HepG2 (cell line): ENCODE measurements around the gene SLC17A5. TPM values are rescaled to one million over a fixed set of nuclear protein-coding genes. Genes with fewer than 3 reads are reported as not detected.

Experiments used
- BORCS8-MEF2B ChIP-seq: sonication (generic); formaldehyde crosslinking; IDR thresholded peaks from 2 replicates; pipeline ENCODE4 v1.8.0; 2022; ENCODE audit warnings: mild to moderate bottlenecking, missing genetic modification reagents
- CBX2 ChIP-seq, 2 experiments: fragments of 200-600 bp in 1 of 2; sonication (generic); formaldehyde crosslinking in 1 of 2; IDR thresholded peaks; 2 replicates each; pipeline versions ENCODE4 v1.7.0 to v1.8.1; 2018 to 2022; ENCODE audit warnings: low read depth in 2 of 2, low read length in 1 of 2, mild to moderate bottlenecking in 1 of 2, missing genetic modification reagents in 1 of 2
- CEBPG ChIP-seq: IDR thresholded peaks from 2 replicates; pipeline ENCODE4 v1.6.1; 2016
- FOXP4 ChIP-seq: sonication (generic); formaldehyde crosslinking; IDR thresholded peaks from 2 replicates; pipeline ENCODE4 v1.4.0; 2020; ENCODE audit warnings: missing genetic modification reagents
- NFYC ChIP-seq: IDR thresholded peaks from 2 replicates; pipeline ENCODE4 v1.6.1; 2016; ENCODE audit warnings: missing genetic modification reagents, missing compliant biosample characterization
- RBM22 ChIP-seq: fragments of 200-400 bp; formaldehyde crosslinking; optimal IDR thresholded peaks from 2 replicates; pipeline ENCODE3; 2017; ENCODE audit warnings: mild to moderate bottlenecking, low read length, moderate library complexity
- SAP130 ChIP-seq: IDR thresholded peaks from 2 replicates; pipeline ENCODE4 v1.6.1; 2016; ENCODE audit warnings: low read depth
- TBL1XR1 ChIP-seq: fragments of 150-350 bp; IDR thresholded peaks from 2 replicates; pipeline ENCODE4 v1.6.1; 2014; ENCODE audit warnings: borderline replicate concordance, low read length; ENCODE audit not compliant: partially characterized antibody
- XRCC5 ChIP-seq: fragments of 200-400 bp; formaldehyde crosslinking; optimal IDR thresholded peaks from 2 replicates; pipeline ENCODE3; 2017; ENCODE audit warnings: mild to moderate bottlenecking, low read length
- ZBTB25 ChIP-seq: IDR thresholded peaks from 2 replicates; pipeline ENCODE4 v1.6.1; 2018; ENCODE audit warnings: missing genetic modification reagents
- ZNF550 ChIP-seq: sonication (generic); formaldehyde crosslinking; IDR thresholded peaks from 2 replicates; pipeline ENCODE4 v1.4.0; 2020; ENCODE audit warnings: mild to moderate bottlenecking, missing genetic modification reagents, borderline replicate concordance
- ZNF776 ChIP-seq: sonication (generic); formaldehyde crosslinking; IDR thresholded peaks from 2 replicates; pipeline ENCODE4 v1.4.0; 2020; ENCODE audit warnings: mild to moderate bottlenecking, missing genetic modification reagents
- polyA plus RNA-seq, 8 experiments: library from polyadenylated mRNA; depleted of rRNA in 3 of 8; stranded (reverse) in 7 of 8; unstranded in 1 of 8; fragments of >200 nt; fragmentation: Illumina TruSeq in 4 of 8; extraction: Trizol in 4 of 8; gene quantifications; 2 replicates each; pipeline versions ENCODE4 v1.2.1 to v1.2.3, GENCODE V29; 2011 to 2016; ENCODE audit warnings: low read depth in 4 of 8, missing spikeins in 1 of 8, mixed read lengths in 1 of 8; ENCODE audit not compliant: insufficient read depth in 1 of 8
- total RNA-seq, 5 experiments: library from RNA; depleted of rRNA; stranded (reverse); fragments of >200 nt; fragmentation: Illumina TruSeq; extraction: Trizol; gene quantifications; 2 replicates each; pipeline ENCODE4 v1.2.3, GENCODE V29; 2016; ENCODE audit warnings: low read depth in 1 of 5
- TF ChIP-seq, protein P1 (sequence below): sonication (generic); formaldehyde crosslinking; IDR thresholded peaks from 2 replicates; pipeline ENCODE4 v1.9.0; 2021; ENCODE audit warnings: missing genetic modification reagents, borderline replicate concordance
- TF ChIP-seq, protein P2 (sequence below): sonication (generic); formaldehyde crosslinking; IDR thresholded peaks from 2 replicates; pipeline ENCODE4 v1.4.0; 2020; ENCODE audit warnings: mild to moderate bottlenecking, missing genetic modification reagents, borderline replicate concordance
- TF ChIP-seq, protein P3 (sequence below): sonication (generic); formaldehyde crosslinking; IDR thresholded peaks from 2 replicates; pipeline ENCODE4 v1.5.0; 2020; ENCODE audit warnings: mild to moderate bottlenecking, missing genetic modification reagents, borderline replicate concordance

The SLC17A5 gene
- total and polyA plus RNA-seq, 2 of the 13 experiments (the other 11 are each of a cell fraction or from before 2014, with no cell fraction given) = 18.3 to 20.5 TPM

DNA sequence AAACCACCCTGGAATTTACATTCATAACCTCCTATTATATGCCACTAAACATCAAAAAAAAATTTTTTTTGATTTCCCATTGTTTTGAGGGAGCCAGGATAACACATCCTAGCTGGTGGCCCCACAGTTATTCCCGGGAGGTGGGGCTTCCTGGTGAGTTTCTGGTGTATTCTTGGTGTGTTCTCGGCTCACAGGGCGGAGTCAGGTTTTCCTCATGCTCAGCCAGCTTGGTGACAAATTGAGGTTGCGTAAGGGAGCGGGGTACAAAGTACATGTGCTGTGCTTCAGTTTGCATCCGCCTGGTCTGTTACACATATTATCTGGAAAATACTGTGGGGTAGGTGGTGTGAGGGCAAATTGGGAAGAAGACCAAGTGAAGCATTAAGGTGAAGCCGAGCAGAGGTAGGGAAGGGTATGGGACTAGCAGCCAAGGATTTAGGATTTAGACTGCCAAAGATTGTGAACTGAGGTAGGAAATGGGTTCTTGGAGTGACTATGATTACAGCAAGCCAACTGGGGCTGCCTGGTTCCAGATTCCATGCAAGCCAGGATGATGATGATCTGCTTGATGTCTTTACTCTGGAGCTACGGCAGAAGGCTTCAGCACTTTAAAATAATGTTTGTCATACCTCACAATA, 86.7 kb downstream of the SLC17A5 start (continued):
- TF ChIP-seq, protein P1, sequence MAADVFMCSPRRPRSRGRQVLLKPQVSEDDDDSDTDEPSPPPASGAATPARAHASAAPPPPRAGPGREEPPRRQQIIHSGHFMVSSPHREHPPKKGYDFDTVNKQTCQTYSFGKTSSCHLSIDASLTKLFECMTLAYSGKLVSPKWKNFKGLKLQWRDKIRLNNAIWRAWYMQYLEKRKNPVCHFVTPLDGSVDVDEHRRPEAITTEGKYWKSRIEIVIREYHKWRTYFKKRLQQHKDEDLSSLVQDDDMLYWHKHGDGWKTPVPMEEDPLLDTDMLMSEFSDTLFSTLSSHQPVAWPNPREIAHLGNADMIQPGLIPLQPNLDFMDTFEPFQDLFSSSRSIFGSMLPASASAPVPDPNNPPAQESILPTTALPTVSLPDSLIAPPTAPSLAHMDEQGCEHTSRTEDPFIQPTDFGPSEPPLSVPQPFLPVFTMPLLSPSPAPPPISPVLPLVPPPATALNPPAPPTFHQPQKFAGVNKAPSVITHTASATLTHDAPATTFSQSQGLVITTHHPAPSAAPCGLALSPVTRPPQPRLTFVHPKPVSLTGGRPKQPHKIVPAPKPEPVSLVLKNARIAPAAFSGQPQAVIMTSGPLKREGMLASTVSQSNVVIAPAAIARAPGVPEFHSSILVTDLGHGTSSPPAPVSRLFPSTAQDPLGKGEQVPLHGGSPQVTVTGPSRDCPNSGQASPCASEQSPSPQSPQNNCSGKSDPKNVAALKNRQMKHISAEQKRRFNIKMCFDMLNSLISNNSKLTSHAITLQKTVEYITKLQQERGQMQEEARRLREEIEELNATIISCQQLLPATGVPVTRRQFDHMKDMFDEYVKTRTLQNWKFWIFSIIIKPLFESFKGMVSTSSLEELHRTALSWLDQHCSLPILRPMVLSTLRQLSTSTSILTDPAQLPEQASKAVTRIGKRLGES (CRISPR knock-in tag) = peak; percentile 63; the same call in 1 of the 2 replicates
- TF ChIP-seq TBL1XR1 = no peak
- peak; percentile 87 for TF ChIP-seq FOXP4 (CRISPR knock-in tag)
- TF ChIP-seq NFYC (CRISPR knock-in tag) = peak; percentile 29; the same call in 1 of the 2 replicates
- peak; percentile 82 for TF ChIP-seq BORCS8-MEF2B (CRISPR knock-in tag)
- TF ChIP-seq, protein P2, sequence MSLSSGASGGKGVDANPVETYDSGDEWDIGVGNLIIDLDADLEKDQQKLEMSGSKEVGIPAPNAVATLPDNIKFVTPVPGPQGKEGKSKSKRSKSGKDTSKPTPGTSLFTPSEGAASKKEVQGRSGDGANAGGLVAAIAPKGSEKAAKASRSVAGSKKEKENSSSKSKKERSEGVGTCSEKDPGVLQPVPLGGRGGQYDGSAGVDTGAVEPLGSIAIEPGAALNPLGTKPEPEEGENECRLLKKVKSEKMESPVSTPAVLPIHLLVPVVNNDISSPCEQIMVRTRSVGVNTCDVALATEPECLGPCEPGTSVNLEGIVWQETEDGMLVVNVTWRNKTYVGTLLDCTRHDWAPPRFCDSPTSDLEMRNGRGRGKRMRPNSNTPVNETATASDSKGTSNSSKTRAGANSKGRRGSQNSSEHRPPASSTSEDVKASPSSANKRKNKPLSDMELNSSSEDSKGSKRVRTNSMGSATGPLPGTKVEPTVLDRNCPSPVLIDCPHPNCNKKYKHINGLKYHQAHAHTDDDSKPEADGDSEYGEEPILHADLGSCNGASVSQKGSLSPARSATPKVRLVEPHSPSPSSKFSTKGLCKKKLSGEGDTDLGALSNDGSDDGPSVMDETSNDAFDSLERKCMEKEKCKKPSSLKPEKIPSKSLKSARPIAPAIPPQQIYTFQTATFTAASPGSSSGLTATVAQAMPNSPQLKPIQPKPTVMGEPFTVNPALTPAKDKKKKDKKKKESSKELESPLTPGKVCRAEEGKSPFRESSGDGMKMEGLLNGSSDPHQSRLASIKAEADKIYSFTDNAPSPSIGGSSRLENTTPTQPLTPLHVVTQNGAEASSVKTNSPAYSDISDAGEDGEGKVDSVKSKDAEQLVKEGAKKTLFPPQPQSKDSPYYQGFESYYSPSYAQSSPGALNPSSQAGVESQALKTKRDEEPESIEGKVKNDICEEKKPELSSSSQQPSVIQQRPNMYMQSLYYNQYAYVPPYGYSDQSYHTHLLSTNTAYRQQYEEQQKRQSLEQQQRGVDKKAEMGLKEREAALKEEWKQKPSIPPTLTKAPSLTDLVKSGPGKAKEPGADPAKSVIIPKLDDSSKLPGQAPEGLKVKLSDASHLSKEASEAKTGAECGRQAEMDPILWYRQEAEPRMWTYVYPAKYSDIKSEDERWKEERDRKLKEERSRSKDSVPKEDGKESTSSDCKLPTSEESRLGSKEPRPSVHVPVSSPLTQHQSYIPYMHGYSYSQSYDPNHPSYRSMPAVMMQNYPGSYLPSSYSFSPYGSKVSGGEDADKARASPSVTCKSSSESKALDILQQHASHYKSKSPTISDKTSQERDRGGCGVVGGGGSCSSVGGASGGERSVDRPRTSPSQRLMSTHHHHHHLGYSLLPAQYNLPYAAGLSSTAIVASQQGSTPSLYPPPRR (CRISPR knock-in tag) = peak; percentile 76; the same call in 1 of the 2 replicates
- TF ChIP-seq, protein P3, sequence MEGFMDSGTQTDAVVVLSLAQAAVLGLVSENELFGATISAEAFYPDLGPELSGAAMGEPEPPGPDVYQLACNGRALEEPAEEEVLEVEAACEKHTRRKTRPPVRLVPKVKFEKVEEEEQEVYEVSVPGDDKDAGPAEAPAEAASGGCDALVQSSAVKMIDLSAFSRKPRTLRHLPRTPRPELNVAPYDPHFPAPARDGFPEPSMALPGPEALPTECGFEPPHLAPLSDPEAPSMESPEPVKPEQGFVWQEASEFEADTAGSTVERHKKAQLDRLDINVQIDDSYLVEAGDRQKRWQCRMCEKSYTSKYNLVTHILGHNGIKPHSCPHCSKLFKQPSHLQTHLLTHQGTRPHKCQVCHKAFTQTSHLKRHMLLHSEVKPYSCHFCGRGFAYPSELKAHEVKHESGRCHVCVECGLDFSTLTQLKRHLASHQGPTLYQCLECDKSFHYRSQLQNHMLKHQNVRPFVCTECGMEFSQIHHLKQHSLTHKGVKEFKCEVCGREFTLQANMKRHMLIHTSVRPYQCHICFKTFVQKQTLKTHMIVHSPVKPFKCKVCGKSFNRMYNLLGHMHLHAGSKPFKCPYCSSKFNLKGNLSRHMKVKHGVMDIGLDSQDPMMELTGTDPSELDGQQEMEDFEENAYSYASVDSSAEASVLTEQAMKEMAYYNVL = peak; percentile 36; the same call in 1 of the 2 replicates
- peak; percentile 82; the same call in 1 of the 2 replicates for TF ChIP-seq ZBTB25 (CRISPR knock-in tag)
- TF ChIP-seq CBX2 (IDR thresholded peaks at IDR 0.05; ENCODE audit: low read depth, low read length) = no peak
- no peak for TF ChIP-seq CBX2 (CRISPR knock-in tag; IDR thresholded peaks at IDR 0.05; ENCODE audit: low read depth)
- no peak for TF ChIP-seq ZNF776 (CRISPR knock-in tag)
- TF ChIP-seq XRCC5 = peak; percentile 85
- peak; percentile 99 for TF ChIP-seq CEBPG (CRISPR knock-in tag)
- TF ChIP-seq SAP130 (CRISPR knock-in tag) = peak; percentile 88
- TF ChIP-seq RBM22 = no peak
- TF ChIP-seq ZNF550 (CRISPR knock-in tag) = no peak
